HG03460 (cell line): ENCODE data around the gene C12orf43.

Experiments used
- ATAC-seq: cut with Tn5 transposase; IDR thresholded peaks from one replicate; pipeline ENCODE4 v1.9.1; 2021; ENCODE audit not compliant: unreplicated experiment

Gene C12orf43

GRCh38 chr12:121030576-121031212 is 14.4 kb upstream of the C12orf43 start:
- no peak for ATAC-seq

GRCh38 chr12:121026274-121027045 is 10.2 kb upstream of the C12orf43 start:
- no peak for ATAC-seq

GRCh38 chr12:121025442-121026226 is 9.3 kb upstream of the C12orf43 start:
- no peak for ATAC-seq

GRCh38 chr12:121023799-121024198 is 7.5 kb upstream of the C12orf43 start:
- ATAC-seq: no peak

GRCh38 chr12:121022713-121023112 is 6.4 kb upstream of the C12orf43 start:
- no peak for ATAC-seq

GRCh38 chr12:121021754-121022153 is 5.5 kb upstream of the C12orf43 start:
- ATAC-seq: no peak

GRCh38 chr12:121018860-121019617 is 2.8 kb upstream of the C12orf43 start:
- no peak for ATAC-seq

GRCh38 chr12:121017966-121018491 is 1.7 kb upstream of the C12orf43 start:
- no peak for ATAC-seq

GRCh38 chr12:121013715-121014114 is 2.6 kb downstream of the C12orf43 start:
- no peak for ATAC-seq

- ATAC-seq: no peak
These were observed 4.5 kb downstream of the C12orf43 start for GRCh38 chr12:121011820-121012219.

- no peak for ATAC-seq
These were observed 5.4 kb downstream of the C12orf43 start for GRCh38 chr12:121010860-121011259.

GRCh38 chr12:121009741-121010140 is 6.5 kb downstream of the C12orf43 start:
- ATAC-seq: no peak

- ATAC-seq: no peak
These were observed 7.8 kb downstream of the C12orf43 start for GRCh38 chr12:121008347-121009098.

- no peak for ATAC-seq
These were observed 10.9 kb downstream of the C12orf43 start for GRCh38 chr12:121005346-121005815.

GRCh38 chr12:121004253-121004815 is 12.0 kb downstream of the C12orf43 start:
- no peak for ATAC-seq

- ATAC-seq: no peak
These were observed 12.6 kb downstream of the C12orf43 start for GRCh38 chr12:121003650-121004049.

GRCh38 chr12:121001841-121002483 is 14.3 kb downstream of the C12orf43 start:
- no peak for ATAC-seq

- no peak for ATAC-seq
These were observed 15.2 kb downstream of the C12orf43 start for GRCh38 chr12:121001060-121001459.

GRCh38 chr12:121000530-121000929 is 15.8 kb downstream of the C12orf43 start:
- ATAC-seq: no peak
